GM18519 (cell line): ENCODE results near the gene MPC2.

Experiments
- ATAC-seq: cut with Tn5 transposase; IDR thresholded peaks from one replicate; pipeline ENCODE4 v1.9.1; 2021; ENCODE audit warnings: mild to moderate bottlenecking, moderate library complexity; ENCODE audit not compliant: unreplicated experiment, low FRiP score

MPC2 gene

GRCh38 chr1:167936930-167937708 lies at the start of gene MPC2:
Gene MPC2, minus strand, starts transcription at chr1:167937072. Its CDS starts 1,231 bp downstream, at chr1:167935841.
- ATAC-seq, result peak; percentile 0

DNA sequence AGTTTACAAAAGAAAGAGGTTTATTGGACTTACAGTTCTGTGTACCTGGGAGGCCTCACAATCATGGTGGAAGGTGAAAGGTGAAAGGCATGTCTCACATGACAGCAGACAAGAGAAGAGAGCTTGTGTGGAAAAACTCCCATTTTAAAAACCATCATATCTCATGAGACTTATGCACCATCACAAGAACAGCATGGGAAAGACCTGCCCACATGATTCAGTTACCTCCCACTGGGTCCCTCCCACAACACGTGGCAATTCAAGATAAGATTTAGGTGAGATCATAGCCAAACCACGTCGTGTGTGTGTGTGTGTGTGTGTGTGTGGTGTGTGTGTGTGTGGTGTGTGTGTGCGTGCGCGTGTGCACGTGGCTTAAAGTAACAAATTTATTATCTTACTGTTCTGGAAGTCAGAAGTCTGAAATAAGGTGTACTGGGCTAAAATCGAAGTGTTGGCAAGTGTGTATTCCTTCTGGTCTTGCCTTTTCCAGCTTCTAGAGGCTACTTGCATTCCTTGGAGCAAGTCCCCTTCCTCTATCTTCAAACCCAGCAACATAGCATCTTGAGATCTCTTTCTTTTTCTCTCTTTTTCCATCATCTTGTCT lies 48.1 kb upstream of the MPC2 start:
- ATAC-seq, result no peak

DNA sequence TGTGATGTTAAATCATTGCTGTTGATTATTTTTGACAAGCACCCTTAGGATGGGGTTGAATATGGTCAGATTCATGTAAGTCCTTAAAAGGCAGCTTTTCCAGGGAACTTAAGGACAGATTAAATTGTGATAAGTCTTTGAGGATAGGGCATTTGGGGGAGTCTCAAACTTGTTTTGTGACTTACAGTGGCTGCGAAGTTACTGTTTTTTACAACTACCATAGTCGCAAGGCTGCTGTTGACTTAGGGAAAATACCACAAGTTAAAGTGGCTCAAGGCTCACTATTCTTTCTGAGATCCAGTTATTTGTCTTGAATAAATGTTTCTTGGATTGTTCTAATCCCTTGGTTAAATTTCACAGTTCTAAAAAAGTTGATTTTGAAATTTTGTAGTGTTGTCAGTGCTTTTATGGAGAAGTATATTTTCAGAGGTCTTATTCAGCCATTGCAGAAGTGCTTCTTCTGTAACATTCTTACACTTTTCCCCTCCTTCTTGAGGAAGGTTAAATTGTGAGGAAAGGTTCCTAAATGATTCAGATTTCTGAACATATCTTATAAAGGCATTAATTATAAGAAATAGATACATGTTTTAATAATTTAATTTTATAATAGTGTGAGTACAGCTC lies 47.0 kb upstream of the MPC2 start:
- ATAC-seq, result no peak

DNA sequence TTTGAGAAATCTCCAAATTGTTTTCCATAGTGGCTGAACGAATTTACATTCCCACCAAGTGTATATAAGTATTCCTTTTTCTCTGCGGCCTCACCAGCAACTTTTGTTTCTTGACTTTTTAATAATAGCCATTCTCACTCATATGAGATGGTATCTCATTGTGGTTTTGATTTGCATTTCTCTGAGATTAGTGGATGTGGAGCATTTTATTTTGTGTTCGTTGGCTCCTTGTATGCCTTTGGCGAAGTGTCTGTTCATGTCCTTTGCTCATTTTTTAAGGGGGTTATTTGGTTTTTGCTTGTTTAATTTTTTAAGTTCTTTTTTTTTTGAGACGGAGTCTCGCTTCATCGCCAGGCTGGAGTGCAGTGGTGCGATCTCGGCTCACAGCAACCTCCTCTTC lies 45.1 kb upstream of the MPC2 start:
- ATAC-seq, result no peak

- no peak for ATAC-seq
These were observed 40.4 kb upstream of the MPC2 start for GRCh38 chr1:167977245-167977644.

DNA sequence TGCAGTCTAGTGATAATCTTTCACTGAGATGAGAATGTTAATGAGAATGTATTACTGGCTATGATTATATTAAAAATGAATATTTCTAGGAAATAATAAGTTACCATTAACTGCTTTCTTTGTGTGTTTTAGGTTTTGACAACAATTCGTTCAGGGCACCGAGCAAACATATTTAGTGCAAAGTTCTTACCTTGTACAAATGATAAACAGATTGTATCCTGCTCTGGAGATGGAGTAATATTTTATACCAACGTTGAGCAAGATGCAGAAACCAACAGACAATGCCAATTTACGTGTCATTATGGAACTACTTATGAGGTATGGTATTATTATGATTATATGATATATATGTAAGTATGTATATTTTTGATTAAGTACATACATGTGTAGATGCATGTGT lies 37.8 kb upstream of the MPC2 start:
- no peak for ATAC-seq

GRCh38 chr1:167973832-167974231 lies 37.0 kb upstream of the MPC2 start:
- ATAC-seq, result no peak

DNA sequence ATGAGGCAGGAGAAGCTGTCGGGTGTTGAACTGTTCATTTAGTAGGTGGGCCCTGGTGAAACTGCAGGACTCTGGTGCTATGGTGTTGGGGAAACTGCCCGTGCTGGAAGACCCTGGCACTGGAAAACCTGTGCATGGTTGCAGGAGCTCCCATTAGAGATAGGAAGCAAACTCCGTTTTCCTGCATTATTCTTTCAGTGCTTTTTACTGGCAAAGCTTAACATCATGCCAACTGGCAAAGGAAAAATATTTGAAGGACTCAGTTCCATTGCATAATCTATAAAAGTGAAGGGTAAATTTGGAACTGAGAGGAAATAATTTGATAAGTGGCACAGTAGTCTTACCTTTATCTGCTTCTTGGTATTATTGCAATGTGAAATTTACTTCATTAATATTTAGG lies 31.7 kb upstream of the MPC2 start:
- ATAC-seq, result no peak

DNA sequence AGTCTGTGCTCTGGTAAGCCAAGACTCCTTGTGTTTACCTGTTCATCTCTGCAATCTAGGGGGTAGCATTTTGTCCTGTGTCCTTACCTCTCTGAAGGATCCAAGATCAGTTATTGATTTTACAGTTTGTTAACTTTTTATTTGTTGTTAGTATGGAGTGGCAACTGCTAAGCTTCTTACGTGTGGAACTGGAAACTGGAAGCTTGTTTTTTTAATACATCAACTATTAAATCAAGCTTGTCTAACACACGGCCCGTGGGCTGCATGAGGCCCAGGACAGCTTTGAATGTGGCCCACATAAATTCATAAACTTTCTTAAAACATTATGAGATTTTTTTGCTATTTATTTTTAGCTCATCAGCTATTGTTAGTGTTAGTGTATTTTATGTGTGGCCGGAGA lies 29.2 kb upstream of the MPC2 start:
- no peak for ATAC-seq

- no peak for ATAC-seq
These were observed 27.8 kb upstream of the MPC2 start for GRCh38 chr1:167964646-167965045.

DNA sequence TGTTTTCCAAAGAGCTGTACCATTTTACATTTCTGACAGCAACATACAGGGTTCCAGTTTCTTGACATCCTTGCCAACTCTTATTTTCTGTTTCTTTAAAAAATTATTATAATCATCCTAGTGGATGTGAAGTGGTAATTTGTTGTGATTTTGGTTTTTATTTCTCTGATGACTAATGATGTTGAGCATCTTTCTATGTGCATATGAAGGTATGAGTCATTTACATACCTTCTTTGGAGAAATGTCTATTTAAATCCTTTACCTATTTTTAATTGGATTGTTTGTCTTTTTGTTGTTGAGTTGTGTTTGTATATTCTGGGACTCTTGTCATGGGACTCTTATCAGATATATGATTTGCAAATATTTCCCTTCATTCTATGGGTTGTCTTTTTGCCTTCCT lies 20.8 kb upstream of the MPC2 start:
- ATAC-seq, result no peak

- no peak for ATAC-seq
These were observed 19.0 kb upstream of the MPC2 start for GRCh38 chr1:167955915-167956314.

DNA sequence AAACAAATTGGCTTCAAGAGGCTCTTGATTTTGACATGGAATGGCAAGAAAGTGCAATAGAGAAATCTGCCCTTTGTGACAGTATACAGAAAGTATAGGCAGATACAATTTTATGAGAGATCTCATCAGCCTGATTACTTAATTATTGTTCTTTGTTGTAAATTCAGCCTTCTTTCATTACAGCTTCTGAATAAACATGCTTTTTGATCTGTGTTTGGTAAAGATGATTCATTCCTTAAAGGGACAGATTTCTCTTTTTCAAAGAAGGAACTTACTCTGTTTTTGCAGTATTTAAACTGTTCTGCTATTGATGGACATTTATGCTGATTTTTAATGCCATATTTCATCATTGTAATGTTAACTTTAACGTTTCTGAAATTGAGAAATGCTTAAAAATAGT lies 13.7 kb upstream of the MPC2 start:
- no peak for ATAC-seq

GRCh38 chr1:167949785-167950184 lies 12.9 kb upstream of the MPC2 start:
- ATAC-seq, result no peak

DNA sequence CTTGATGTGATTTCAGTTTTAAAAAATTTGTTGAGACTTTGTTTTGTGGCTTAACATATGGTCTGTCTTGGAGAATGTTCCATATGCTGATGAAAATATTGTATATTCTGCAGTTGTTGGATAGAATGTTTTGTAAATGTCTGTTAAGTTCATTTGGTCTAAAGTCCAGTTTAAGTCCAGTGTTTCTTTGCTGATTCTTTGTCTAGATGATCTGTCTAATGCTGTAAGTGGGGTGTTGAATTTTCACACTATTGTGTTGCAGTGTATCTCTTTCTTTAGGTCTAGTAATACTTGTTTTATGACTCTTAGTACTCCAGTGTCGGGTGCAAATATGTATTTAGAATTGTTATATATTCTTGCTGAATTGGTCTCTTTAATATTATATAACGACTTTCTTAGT lies 10.9 kb upstream of the MPC2 start:
- no peak for ATAC-seq

DNA sequence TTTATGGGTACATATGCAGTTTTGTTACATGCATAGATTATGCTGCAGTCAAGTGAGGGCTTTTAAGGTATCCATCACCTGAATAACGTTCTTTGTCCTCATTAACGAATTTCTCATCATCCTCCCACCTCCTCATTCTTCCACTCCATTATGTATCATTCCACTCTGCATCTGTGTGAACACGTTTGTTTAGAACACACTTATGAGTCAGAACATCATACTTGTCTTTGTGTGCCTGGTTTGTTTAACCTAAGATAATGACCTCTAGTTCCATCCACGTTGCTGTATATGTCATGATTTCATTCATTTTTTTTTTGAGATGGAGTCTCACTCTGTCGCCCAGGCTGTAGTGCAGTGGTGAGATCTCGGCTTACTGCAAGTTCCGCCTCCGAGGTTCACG lies 6.7 kb upstream of the MPC2 start:
- no peak for ATAC-seq

GRCh38 chr1:167940264-167940663 lies 3.4 kb upstream of the MPC2 start:
- ATAC-seq, result no peak

DNA sequence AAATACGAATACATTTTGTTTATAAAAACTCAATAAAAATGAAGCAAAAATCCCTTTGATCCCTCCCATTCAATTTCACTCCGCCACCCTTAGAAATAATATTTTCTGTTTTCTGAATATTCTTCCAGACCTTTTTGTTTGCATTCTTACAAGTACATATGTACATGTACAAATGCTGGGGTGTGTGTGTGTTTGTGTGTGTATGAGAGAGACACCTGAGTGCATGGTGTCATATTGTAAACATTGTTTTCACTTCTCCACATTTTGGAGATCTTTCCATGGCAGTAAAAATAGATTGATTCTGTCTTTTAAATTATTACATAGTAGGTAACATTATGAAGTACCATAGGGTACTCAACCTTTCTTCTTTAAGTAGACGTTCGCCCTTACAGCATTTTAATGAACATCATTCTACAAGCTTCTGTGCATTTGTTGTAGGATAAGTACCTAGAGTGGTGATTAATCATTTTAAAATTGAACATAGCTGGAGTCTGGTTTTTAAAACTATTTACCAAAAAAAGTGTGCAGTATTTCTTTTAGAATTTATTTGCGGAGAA lies 1.3 kb upstream of the MPC2 start:
- no peak for ATAC-seq

GRCh38 chr1:167937709-167938010 lies 788 bp upstream of the MPC2 start:
- ATAC-seq, result no peak

- ATAC-seq, result peak; percentile 86
These were observed 573 bp downstream of the MPC2 start, which contains the start of gene DCAF6 for GRCh38 chr1:167936068-167936929. Gene DCAF6, plus strand, starts transcription at chr1:167936683. Its CDS starts 229 bp downstream, at chr1:167936912.
